Muscle of leg (tissue), 11 donors: ENCODE results near the gene MC2R. TPM values are rescaled to one million over a fixed set of nuclear protein-coding genes. Genes with fewer than 3 reads are reported as not detected.

Source experiments
- DNase-seq: peaks from one replicate; pipeline ENCODE4 v3.0.0; 2013
- H3K27ac ChIP-seq: one replicate; pipeline ENCODE4 v1.5.1; 2013; ENCODE audit warnings: mild to moderate bottlenecking, low read length, control low read depth
- H3K27me3 ChIP-seq: one replicate; pipeline ENCODE4 v1.6.1; 2013; ENCODE audit warnings: low read length; ENCODE audit not compliant: control insufficient read depth, insufficient read depth
- H3K36me3 ChIP-seq: one replicate; pipeline ENCODE4 v1.6.1; 2013; ENCODE audit warnings: low read length; ENCODE audit not compliant: control insufficient read depth, insufficient read depth
- H3K4me1 ChIP-seq: one replicate; pipeline ENCODE4 v1.6.1; 2013; ENCODE audit warnings: low read length; ENCODE audit not compliant: control insufficient read depth, insufficient read depth
- H3K4me3 ChIP-seq: one replicate; pipeline ENCODE4 v1.5.1; 2013; ENCODE audit warnings: low read length, control low read depth
- H3K9me3 ChIP-seq: replicated peaks from 2 replicates; pipeline ENCODE4 v1.6.1; 2013; ENCODE audit warnings: low read depth, low read length; ENCODE audit not compliant: control insufficient read depth
- WGBS: methylation state at CpG from one replicate; pipeline ENCODE4 v1.1.5; 2013; ENCODE audit warnings: missing lambda C conversion rate; ENCODE audit not compliant: insufficient coverage; 5-methylcytosine and 5-hydroxymethylcytosine counted together
- polyA plus RNA-seq, 8 donors: library from polyadenylated mRNA; unstranded; fragments of 120-200 nt; gene quantifications; one replicate each; pipeline versions ENCODE4 v1.2.1 to v1.2.3, GENCODE V29; 2013; ENCODE audit warnings: inconsistent platforms in 1 of 8, low replicate concordance in 1 of 8; ENCODE audit not compliant: insufficient read length in 8 of 8, insufficient read depth in 1 of 8
- total RNA-seq: library from RNA; stranded (reverse); fragments of 120-200 nt; gene quantifications from one replicate; pipeline ENCODE4 v1.2.4, GENCODE V29; 2013

The MC2R gene
- total and polyA plus RNA-seq, 9 donors: 0.05 to 0.83 (median 0.18) TPM; not detected in 1

DNA sequence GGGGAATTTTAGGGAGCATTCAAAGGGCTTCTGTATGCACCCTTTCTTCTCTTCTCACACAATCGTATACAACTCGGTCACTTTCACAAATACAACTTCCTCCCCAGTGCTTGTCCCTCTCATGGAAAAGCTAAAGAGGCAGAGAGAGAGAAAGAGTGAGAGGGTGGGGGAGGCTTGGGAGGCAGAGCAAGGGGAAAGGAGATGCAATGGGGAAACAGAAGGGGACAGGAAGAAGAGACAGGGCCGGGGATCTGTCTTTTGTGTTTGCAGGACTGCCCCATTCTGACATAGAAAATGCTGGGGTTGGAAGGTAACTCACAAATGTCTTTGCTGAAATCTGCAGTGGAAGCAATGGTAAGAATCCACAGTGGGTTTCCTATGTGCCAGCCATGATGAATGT, 2.1 kb upstream of the MC2R start:
- Histone ChIP-seq H3K36me3 (no peaks in the 10 kb centered on the region), H3K9me3 (no peaks in the 10 kb centered on the region), H3K27ac (no peak overlapping the region), H3K4me1 (peaks cover 10% of the 10 kb centered on the region), H3K27me3 (no peaks in the 10 kb centered on the region), H3K4me3 (no peak overlapping the region)
- WGBS: 70% methylated on average over 1 of the region's 3 CpGs
- no peak for DNase-seq

DNA sequence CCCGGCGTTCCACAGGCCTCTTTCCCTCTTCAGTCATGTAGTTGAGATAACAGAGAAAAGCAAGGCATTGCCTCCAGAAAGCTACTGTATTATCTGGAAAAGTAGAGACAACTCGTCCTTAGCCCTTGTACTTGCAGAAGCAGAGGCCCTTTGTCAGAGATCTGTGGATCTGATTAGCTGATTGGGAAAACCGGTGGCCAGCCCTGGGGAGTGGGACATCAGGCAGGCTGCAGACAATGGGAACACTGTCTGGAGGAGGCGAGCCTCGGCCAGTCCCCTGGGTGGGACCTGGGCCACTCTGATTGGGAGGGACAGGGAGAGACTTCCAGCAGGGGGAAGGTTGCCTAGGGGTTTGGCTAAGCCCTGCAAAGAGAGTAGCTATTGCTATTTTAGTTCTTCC, 1.2 kb upstream of the MC2R start:
- H3K9me3 ChIP-seq: no peaks in the 10 kb centered on the region
- H3K27me3 ChIP-seq: no peaks in the 10 kb centered on the region
- 39% methylated on average over 4 of the region's 6 CpGs for WGBS
- peaks cover 10% of the 10 kb centered on the region for H3K4me1 ChIP-seq
- H3K36me3 ChIP-seq: no peaks in the 10 kb centered on the region
- no peak for DNase-seq
- H3K4me3 ChIP-seq: no peak overlapping the region
- H3K27ac ChIP-seq: no peak overlapping the region

DNA sequence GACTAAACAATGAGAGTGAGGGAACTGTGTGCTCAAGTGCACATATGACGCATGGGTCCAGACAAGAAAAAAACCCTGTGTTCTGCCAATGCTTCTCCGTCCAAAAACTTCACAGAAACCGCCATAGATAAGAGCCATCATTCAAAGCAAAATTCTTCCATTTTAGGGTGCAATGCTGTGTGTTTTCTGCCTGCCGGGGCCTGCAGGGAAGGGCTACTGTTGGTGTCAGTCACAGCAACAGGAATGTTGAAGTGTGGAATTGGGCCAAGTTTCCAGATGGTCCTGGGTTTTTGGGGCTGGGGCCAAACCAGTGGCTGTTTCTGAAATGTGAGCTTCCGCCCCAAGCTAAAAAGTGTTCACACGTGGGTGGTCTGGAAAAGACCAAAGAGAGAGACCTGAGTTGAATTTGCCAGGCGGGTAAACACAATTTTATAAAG, 677 bp upstream of the MC2R start:
- no peaks in the 10 kb centered on the region for H3K9me3 ChIP-seq
- peaks cover 10% of the 10 kb centered on the region for H3K4me1 ChIP-seq
- DNase-seq: peak; percentile 78
- H3K27ac ChIP-seq: no peak overlapping the region
- no peak overlapping the region for H3K4me3 ChIP-seq
- 55% methylated on average over 3 of the region's 7 CpGs for WGBS
- H3K27me3 ChIP-seq: no peaks in the 10 kb centered on the region
- H3K36me3 ChIP-seq: no peaks in the 10 kb centered on the region

DNA sequence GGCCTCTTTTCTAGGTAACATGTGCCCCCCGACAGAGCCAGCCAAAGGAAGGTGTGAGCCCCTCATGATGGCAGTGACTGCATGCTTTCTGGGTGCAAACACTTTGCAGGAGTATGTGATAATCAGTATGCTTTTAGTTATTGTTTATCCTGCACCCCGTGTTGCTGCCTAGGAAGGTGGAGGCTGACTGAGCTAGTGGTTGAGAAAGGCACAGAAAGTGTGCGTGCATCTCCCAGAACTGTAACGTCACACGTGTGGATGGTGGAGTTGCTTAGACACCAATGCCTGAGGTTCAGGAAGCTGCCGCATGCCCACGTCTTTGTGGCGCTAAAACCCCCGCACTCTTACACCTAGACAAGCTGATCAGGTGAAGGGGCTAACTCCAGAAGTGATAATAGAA, 580 bp downstream of the MC2R start:
- Histone ChIP-seq H3K4me1 (peaks cover 10% of the 10 kb centered on the region), H3K27me3 (no peaks in the 10 kb centered on the region), H3K27ac (no peak overlapping the region), H3K4me3 (no peak overlapping the region), H3K9me3 (no peaks in the 10 kb centered on the region), H3K36me3 (no peaks in the 10 kb centered on the region)
- no peak for DNase-seq
- WGBS: 77% methylated on average over 5 of the region's 9 CpGs

DNA sequence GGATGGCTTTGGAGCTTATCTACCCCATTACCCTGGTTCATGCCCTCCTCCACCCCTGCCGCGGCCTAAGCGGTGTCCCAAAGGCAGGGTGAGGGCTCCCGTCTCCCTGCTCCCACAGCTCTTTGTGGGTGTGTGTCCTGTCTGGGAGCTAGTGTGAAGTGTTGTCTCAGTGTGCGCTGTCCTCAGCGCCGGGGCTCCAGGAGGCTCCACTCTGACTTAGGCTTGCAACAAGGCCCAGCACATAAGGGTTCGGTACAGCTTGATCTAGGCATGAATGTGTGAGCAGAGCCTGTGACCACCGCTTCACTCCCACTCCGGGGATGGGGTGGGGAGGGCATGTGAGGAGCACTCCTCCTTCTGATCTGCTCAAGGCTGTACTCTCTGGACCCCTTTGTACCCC, 1.2 kb downstream of the MC2R start:
- Histone ChIP-seq H3K27ac (no peak overlapping the region), H3K36me3 (no peaks in the 10 kb centered on the region), H3K9me3 (no peaks in the 10 kb centered on the region), H3K4me1 (peaks cover 10% of the 10 kb centered on the region), H3K27me3 (no peaks in the 10 kb centered on the region), H3K4me3 (no peak overlapping the region)
- DNase-seq: no peak
- 93% methylated on average over 4 of the region's 10 CpGs for WGBS

DNA sequence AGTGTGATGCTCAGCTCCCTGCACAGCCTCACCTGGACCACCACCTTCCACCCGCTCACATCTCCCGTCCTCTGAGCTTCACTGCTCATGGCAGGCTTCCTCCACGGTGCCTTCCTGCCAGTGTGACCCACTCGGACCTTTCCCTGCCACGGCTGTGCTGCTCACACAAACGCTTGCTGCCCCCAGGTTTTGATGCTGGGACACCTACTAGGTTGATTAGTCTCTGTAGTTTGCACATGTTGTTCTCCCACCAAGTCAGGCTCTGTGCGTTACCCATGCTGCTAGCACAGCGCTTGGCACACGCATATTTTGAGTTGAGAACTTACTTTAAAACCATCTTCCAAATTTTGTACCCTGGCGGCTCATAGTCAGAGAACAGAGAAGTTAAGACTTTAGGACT, 2.1 kb downstream of the MC2R start:
- no peaks in the 10 kb centered on the region for H3K36me3 ChIP-seq
- peaks cover 10% of the 10 kb centered on the region for H3K4me1 ChIP-seq
- no peak for DNase-seq
- no peak overlapping the region for H3K4me3 ChIP-seq
- H3K27ac ChIP-seq: no peak overlapping the region
- H3K9me3 ChIP-seq: no peaks in the 10 kb centered on the region
- WGBS: 73% methylated on average over 10 of the region's 10 CpGs
- no peaks in the 10 kb centered on the region for H3K27me3 ChIP-seq

DNA sequence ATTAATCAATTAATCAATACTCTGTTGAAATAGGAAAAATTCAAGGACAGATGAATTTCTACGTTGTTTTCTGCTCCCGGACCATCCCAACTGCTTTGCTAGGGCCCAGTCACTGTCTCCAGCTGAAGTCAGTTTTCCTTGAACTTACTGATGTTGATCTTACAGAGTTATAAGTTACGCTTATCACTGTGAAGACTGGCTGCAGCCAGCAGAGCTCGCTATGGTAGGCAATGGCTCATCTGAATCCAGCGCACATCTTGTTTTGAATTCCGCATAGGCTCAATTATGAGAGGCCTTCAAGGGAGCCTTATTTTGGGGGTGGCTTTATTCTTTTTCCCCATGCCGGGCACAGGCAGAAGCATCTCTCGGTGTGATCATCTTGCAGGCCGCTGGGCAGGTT, 2.7 kb downstream of the MC2R start:
- Histone ChIP-seq H3K27me3 (no peaks in the 10 kb centered on the region), H3K4me3 (no peak overlapping the region), H3K36me3 (no peaks in the 10 kb centered on the region), H3K4me1 (peaks cover 10% of the 10 kb centered on the region), H3K27ac (no peak overlapping the region), H3K9me3 (no peaks in the 10 kb centered on the region)
- 89% methylated on average over 3 of the region's 9 CpGs for WGBS
- no peak for DNase-seq

DNA sequence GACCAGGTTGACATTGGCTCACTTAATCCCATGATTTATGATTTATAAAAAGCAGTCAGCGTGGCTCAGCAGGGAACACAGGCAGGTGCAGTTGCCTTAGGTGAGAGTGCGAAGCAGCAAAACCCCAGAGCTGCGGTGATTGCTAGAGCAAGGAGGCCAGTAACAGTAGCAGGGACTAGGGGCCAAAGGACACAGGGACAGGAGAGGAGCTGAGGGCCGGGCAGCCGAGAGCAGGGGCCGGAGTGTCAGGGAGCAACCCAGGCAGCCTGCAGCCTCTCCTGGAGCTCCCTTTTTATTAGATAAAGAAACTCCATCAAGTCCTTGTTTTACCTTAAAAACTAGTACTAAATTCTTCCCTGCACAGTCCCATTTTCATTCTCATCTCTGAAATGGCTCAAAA, 4.3 kb downstream of the MC2R start:
- no peaks in the 10 kb centered on the region for H3K36me3 ChIP-seq
- 74% methylated on average over 4 of the region's 6 CpGs for WGBS
- H3K4me3 ChIP-seq: no peak overlapping the region
- no peaks in the 10 kb centered on the region for H3K27me3 ChIP-seq
- no peak for DNase-seq
- H3K9me3 ChIP-seq: no peaks in the 10 kb centered on the region
- peaks cover 2% of the 10 kb centered on the region for H3K4me1 ChIP-seq
- no peak overlapping the region for H3K27ac ChIP-seq

DNA sequence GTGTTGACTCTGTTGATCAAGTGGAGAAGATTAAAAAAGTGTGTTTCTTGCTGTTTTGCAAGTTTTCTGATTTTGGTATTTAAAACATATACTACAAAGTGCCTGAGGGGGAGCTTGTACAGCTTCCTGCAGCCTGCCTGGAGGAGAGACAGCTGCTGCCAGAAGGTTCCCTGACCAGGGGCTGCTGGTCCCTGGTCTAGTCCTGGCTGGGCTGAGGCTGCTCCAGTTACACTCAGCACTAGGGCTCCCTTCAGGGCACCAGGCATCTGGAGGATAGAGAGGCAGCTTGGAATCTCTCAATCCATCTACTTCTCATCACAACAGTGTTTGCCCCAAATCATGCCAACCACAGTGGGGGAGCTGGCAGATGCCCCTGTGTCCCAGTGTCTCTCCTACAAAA, 4.8 kb downstream of the MC2R start:
- DNase-seq: no peak
- no peak overlapping the region for H3K27ac ChIP-seq
- H3K27me3 ChIP-seq: no peaks in the 10 kb centered on the region
- H3K9me3 ChIP-seq: no peaks in the 10 kb centered on the region
- no peaks in the 10 kb centered on the region for H3K36me3 ChIP-seq
- no peak overlapping the region for H3K4me3 ChIP-seq
- no peaks in the 10 kb centered on the region for H3K4me1 ChIP-seq

DNA sequence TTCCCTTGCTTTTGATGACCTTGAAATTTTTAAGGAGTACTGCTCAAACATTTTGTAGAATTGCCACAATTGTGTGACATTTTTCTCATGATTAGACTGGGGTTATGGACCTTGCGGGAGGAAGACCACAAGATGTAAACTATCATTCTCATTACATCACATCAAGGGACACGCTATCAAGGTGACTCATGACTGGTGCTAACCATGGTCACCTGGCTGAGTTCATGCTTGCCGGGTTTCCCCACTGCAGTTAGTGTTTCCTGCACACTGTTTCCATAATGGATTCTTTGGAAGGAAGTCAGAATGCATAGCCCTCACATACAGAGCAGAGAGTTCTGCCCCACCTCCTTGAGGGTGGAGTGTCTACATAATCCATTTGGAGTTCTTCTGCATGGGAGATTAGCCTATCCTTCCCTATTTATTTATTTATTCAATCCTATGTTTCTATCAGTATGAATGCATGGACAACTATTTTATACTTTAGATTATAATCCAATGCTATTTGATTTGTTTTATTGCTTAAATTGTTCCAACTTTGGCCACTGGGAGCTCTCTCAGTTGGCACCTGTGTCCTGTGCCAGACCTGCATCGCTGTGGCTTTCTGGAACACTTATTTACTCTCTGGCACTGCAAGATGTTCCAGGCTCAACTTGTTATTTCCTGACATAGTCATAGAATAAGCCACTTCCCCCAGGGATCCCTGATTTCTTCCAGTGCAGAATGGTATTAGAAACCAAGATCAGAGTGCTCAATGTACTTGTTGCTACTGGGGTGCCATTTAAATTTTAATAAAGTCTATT, 6.0 kb downstream of the MC2R start:
- Histone ChIP-seq H3K27ac (no peak overlapping the region), H3K4me1 (no peaks in the 10 kb centered on the region), H3K4me3 (no peak overlapping the region), H3K36me3 (no peaks in the 10 kb centered on the region), H3K9me3 (no peaks in the 10 kb centered on the region), H3K27me3 (no peaks in the 10 kb centered on the region)
- no peak for DNase-seq
- 76% methylated on average over 2 of the region's 4 CpGs for WGBS

DNA sequence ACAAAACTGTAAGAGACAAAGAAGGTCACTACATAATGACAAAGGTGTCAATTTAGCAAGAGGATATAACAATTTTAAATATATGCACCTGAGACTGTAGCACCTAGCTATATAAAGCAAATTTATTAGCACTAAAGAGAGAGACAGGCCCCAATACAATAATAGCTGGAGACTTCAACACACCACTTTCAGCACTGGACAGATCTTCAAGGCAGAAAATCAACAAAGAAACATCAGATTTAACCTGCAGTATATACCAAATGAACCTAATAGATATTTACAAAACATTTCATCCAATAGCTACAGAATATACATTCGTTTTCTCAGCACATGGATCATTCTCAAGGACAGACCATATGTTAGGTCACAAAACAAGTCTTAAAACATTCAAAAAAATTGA, 14.7 kb downstream of the MC2R start:
- Histone ChIP-seq H3K9me3 (no peaks in the 10 kb centered on the region), H3K27ac (no peak overlapping the region), H3K27me3 (no peaks in the 10 kb centered on the region), H3K36me3 (no peaks in the 10 kb centered on the region), H3K4me1 (no peaks in the 10 kb centered on the region), H3K4me3 (no peak overlapping the region)
- DNase-seq: no peak
- WGBS: no CpG with 5 or more reads among the region's 1 CpG
